Activated naive CD8-positive, alpha-beta T cell treated with anti-CD3 and anti-CD28 coated beads, Interleukin-2, amount 50 U/mL, for 24 hours (primary cell): ENCODE data around the gene ARVCF.
A peak's percentile ranks its signal among the peaks of the same experiment; 100 is the strongest.
"Not testable (repeated sequence)": the region's sequence is repeated elsewhere in the genome, so short reads cannot be mapped to it uniquely, and the experiment has no call there.

Source experiments
- ATAC-seq: fragments of 150-1000 bp; cut with Tn5 transposase; one replicate; pipeline ENCODE4 v1.10.0; 2021
- DNase-seq: peaks from one replicate; pipeline ENCODE4 v3.0.0; 2021
- H3K27ac Mint-ChIP-seq: one replicate; pipeline ENCODE4 v1.8.0; 2021; ENCODE audit warnings: mild to moderate bottlenecking, mixed read lengths
- H3K27me3 Mint-ChIP-seq: one replicate; pipeline ENCODE4 v1.8.0; 2021; ENCODE audit warnings: mixed read lengths
- H3K36me3 Mint-ChIP-seq: one replicate; pipeline ENCODE4 v1.8.0; 2021; ENCODE audit warnings: low read depth, mixed read lengths
- H3K4me1 Mint-ChIP-seq: one replicate; pipeline ENCODE4 v1.8.0; 2021; ENCODE audit warnings: mixed read lengths
- H3K4me3 Mint-ChIP-seq: one replicate; pipeline ENCODE4 v1.8.0; 2021; ENCODE audit warnings: mild to moderate bottlenecking, moderate library complexity, mixed read lengths
- H3K9me3 Mint-ChIP-seq: one replicate; pipeline ENCODE4 v1.8.0; 2021; ENCODE audit warnings: mixed read lengths

ARVCF gene

DNA sequence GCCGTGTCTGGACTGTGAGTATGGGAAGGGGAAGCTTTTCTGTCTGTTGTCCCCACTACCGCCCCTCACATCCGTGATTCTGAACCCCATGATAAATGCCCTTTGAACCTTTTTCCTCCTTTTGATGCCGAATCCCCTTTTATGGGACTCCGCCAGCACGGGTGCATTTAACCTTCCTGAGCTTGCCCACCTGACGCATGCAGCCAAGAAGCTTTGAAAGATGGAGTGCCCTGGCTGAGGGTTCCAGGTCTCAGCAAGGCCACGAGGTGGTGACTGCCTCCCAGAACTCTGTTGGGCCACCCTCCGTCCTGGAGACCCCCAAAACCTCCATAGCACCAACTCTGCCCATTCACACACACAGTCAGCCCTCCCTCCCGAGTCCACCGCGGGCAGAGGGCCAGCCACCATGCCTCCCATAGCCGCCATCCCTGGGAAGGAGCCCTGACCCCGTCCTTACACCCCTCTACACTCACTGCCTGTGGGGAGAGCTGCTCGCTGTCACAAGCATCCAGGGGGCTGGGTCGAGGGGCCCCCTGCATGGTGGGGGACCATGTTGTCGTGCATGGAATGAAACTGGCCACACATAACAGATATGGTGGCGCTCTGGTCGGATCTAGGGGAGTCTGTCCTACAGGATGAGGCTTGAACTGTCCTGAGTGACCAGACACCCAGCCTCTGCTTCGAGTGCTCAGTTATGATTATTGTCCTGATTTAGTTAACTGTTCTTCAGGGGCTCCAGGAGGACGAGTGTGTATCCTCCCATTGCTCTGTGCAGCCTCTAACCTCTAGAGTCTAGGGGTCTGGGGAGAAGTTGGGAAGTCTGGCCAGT is 75.9 kb downstream of the ARVCF start:
- peak overlapping the region; percentile 93 for H3K4me3 Mint-ChIP-seq
- H3K27me3 Mint-ChIP-seq, result no peaks in the 10 kb centered on the region
- H3K36me3 Mint-ChIP-seq, result peaks cover 23% of the 10 kb centered on the region
- H3K9me3 Mint-ChIP-seq, result peaks cover 10% of the 10 kb centered on the region
- DNase-seq, result no peak
- no peak for ATAC-seq
- H3K27ac Mint-ChIP-seq, result peak overlapping the region; percentile 97
- H3K4me1 Mint-ChIP-seq, result peaks cover 27% of the 10 kb centered on the region

DNA sequence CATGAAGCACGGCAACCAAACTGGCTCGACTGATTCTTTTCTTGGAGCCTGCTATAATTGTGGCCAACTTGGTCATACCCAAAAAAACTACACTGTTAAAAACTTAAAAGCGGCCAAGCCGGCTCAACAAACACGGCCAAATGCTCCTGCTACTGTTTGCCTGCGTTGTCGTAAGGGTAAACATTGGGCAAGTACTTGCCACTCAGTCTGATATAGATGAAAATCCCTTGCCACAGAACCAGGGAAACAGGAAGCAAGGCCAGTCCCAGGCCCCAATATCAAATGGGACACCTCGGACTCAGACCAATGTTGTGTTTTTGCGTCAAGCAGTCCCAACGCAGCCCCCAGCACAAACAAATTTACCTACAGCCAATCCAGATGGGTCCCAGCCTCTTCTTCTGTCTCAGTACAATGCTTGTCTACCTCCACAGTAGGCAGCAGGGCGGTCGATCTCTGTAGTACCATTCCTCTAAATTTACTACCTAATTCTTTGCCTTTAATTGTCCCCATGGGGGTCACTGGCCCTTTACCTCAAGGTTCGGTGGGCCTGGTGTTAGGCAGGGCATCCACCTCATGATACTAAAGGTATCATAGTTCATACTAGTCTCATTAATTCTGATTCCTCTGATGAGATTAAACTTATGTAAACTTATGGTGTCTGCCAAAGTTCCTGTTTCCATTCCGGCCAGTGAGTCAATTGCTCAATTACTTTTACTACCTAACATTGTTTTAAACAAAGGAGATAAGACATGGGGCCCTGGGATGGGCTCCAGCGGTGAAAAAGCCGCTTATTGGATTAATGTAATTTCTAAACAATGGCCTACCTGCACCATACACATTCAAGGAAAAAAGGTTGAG is 78.8 kb downstream of the ARVCF start:
- Mint-ChIP-seq H3K27me3 (no peaks in the 10 kb centered on the region), H3K4me3 (no peak overlapping the region), H3K9me3 (peaks cover 15% of the 10 kb centered on the region), H3K36me3 (peaks cover 25% of the 10 kb centered on the region), H3K27ac (no peak overlapping the region), H3K4me1 (peaks cover 16% of the 10 kb centered on the region)
- ATAC-seq (no peak), DNase-seq (no peak)

DNA sequence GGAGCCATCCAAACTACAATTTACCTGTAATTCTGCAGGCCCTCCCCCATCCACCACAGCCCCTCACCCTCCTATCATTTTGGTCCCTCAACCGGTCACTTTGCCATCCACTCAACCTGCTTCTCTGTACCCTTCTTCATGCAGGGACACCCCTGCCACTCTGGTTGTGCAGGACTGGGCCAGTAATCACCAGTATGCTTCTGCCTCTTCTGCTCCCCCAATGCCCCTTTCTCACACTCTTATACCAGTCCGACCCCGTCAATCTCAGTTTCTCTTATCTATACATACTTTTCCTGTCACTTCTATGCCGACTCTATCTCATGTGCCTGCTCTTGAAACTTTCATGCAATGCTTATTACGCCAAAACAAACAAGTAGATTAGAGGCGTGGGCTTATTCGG is 80.1 kb downstream of the ARVCF start:
- no peak for DNase-seq
- Mint-ChIP-seq H3K27me3 (no peaks in the 10 kb centered on the region), H3K36me3 (peaks cover 25% of the 10 kb centered on the region), H3K4me1 (peaks cover 9% of the 10 kb centered on the region), H3K27ac (no peak overlapping the region), H3K4me3 (no peak overlapping the region), H3K9me3 (peaks cover 15% of the 10 kb centered on the region)
- no peak for ATAC-seq

DNA sequence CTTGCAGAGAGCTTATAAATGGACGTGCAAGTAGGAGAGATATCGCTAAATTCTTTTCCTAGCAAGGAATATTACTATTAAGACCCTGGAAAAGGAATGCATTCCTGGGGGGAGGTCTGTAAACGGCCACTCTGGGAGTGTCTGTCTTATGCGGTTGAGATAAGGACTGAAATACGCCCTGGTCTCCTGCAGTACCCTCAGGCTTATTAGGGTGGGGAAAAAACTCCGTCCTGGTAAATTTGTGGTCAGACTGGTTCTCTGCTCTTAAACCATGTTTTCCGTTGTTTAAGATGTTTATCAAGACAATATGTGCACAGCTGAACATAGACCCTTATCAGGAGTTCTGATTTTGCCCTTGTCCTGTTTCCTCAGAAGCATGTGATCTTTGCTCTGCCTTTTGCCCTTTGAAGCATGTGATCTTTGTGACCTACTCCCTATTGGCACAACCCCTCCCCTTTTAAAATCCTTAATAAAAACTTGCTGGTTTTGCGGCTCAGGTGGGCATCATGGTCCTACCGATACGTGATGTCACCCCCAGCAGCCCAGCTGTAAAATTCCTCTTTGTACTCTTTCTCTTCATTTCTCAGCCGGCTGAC is 81.4 kb downstream of the ARVCF start:
- peaks cover 25% of the 10 kb centered on the region for H3K36me3 Mint-ChIP-seq
- H3K4me1 Mint-ChIP-seq, DNase-seq, H3K27ac Mint-ChIP-seq, H3K4me3 Mint-ChIP-seq, H3K27me3 Mint-ChIP-seq, ATAC-seq: not testable (repeated sequence)
- peaks cover 15% of the 10 kb centered on the region for H3K9me3 Mint-ChIP-seq

DNA sequence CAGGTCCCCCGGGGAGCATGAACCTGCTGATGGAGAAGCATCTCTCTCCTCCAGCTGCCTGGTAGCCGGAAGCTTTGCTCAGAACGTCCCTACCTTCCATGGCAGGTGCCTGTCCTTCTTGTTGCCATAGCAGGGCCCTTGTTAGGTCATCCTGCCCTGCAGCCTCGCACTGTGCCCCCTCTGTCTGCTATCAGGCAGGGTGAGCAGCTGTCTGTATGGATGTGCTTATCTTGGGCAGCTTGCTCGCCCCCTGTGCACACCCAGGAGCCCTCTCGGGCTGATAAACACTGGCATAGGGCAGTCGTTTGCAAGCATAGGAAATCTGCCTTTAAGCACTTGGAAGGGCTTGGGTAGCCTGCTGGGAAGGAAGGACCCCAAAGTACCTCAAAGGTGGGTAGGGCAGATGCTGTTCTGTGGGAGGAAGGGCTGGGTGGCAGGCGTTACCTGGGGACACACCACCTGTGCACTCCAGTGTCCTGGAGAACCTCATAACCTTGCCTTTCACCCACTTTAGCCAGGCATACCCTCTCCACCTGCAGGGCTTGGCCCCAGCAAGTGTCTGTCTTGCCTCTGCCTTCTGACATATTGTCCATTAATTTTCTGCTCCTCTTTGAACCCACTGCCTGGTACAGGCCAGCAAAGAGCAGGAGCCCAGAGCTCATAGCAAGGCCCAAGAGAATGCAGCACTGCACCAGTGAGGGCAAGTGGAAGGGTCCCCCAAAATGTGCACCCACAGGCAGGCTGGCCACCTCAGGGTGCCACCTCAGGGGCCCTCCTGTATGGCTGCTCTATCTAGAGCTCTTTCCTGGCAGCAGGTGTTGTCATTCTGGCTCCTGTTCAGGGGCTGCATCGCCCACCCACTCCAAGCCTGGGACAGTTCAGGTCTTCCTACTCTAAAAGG is 83.0 kb downstream of the ARVCF start:
- ATAC-seq (no peak), DNase-seq (no peak)
- Mint-ChIP-seq H3K27ac (no peak overlapping the region), H3K4me1 (no peaks in the 10 kb centered on the region), H3K9me3 (peaks cover 15% of the 10 kb centered on the region), H3K27me3 (no peaks in the 10 kb centered on the region), H3K36me3 (peaks cover 25% of the 10 kb centered on the region), H3K4me3 (no peak overlapping the region)

DNA sequence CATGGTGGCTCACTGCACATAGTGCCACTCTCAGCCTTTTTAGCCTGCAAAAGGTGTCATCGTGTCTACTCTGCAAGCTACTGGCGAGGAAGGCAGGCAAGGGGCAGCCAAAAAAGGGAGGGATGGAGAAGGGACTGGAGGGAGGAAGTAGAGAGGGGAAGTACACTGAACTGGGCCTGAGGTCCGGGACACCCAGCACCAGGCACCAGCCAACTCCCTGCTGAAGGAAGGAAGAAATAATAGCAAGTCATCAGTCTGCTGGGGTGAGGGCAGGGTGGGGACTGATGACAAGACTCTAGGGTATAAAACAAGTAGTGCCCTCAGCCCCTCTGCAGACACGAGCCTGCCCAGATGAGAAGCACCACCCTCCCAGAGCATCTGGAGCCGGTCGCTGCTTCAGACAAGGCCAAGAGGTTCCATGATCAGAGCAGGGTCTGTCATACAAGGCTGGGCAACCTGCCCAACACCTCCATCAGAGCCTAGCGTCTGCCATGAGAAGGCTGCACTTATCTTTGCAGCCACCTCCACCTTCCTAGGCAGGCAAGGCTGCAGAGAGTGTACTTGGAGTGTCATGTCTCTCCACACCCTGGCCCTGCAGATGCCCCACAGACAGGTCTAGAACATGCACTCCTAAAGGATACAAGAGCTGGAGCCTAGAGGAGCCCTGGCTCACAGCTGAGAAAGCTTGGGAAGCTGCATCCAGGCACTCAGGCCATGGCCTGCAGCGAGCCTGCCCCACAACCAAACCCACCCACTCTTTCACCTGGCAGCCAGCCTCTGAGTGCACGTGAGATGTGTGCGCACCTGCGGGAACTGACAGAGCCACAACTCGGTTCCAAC is 84.0 kb downstream of the ARVCF start:
- Mint-ChIP-seq H3K4me3 (no peak overlapping the region), H3K4me1 (no peaks in the 10 kb centered on the region), H3K27me3 (no peaks in the 10 kb centered on the region), H3K27ac (no peak overlapping the region), H3K9me3 (peaks cover 15% of the 10 kb centered on the region), H3K36me3 (peaks cover 21% of the 10 kb centered on the region)
- ATAC-seq, result no peak
- no peak for DNase-seq

DNA sequence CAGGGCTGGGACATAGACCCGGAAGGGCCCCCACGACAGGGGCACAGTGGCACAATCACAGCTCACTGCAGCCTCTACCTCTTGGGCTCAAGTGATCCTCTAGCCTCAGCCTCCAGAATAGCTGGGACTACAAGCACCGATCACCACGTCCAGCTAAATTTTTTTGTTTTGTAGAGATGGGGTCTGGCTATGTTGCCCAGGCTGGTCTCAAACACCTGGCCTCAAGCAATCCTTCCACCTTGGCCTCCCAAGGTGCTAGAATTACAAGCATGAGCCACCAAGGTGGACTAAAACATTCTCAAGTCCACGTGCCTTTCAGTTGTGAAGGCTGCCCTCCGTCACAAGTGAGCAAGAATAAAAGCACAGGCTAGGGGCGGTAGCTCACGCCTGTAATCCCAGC is 85.1 kb downstream of the ARVCF start:
- Mint-ChIP-seq H3K4me1 (no peaks in the 10 kb centered on the region), H3K36me3 (peaks cover 13% of the 10 kb centered on the region), H3K9me3 (peaks cover 12% of the 10 kb centered on the region), H3K27ac (no peak overlapping the region), H3K27me3 (no peaks in the 10 kb centered on the region), H3K4me3 (no peak overlapping the region)
- ATAC-seq (no peak), DNase-seq (no peak)

DNA sequence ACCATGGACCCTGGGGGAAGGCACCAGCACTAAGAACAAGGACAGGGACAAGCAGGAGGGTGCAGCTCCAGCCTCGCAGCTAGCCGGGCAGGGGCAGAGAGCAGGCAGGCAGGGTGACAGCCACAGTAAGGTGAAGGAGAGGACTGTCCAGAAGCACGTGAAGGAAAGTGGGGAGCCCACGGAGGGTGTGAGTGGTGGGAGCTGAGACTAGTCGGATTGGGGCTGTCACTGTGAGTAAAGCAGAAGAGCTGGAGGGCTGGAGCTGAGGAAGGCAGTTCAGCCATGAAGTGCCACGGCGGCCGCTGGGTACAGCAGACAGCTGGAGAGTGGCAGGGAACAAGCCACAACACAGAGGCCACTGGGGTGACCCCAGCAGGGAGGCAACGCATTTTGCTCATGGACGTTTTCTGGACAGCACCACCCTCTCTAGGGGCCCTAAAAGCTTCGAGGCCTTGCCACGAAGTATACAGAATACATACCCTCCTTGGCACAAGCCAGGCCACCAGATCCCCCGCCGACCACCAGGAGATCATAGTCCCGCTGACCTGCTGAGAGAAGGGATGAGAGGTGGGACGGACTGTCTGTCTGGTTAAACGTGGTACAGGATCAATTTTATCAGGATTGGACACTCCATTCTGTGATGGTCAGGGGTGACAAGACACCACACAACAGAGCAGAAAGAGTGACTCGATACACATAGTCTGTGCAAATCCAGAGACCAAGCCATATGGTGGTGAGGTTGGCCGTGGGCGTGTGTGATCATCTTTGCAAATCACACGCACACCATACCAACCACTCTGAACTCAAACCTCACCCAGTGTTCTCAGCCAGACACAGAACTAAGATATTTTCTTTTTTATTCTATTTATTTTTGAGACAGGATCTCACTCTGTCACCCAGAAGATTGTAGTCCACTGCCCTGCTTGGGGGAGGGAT is 85.8 kb downstream of the ARVCF start:
- Mint-ChIP-seq H3K4me1 (no peaks in the 10 kb centered on the region), H3K9me3 (peaks cover 6% of the 10 kb centered on the region), H3K27me3 (no peaks in the 10 kb centered on the region), H3K27ac (no peak overlapping the region), H3K4me3 (no peak overlapping the region), H3K36me3 (peaks cover 6% of the 10 kb centered on the region)
- ATAC-seq, result peak; percentile 57
- no peak for DNase-seq

DNA sequence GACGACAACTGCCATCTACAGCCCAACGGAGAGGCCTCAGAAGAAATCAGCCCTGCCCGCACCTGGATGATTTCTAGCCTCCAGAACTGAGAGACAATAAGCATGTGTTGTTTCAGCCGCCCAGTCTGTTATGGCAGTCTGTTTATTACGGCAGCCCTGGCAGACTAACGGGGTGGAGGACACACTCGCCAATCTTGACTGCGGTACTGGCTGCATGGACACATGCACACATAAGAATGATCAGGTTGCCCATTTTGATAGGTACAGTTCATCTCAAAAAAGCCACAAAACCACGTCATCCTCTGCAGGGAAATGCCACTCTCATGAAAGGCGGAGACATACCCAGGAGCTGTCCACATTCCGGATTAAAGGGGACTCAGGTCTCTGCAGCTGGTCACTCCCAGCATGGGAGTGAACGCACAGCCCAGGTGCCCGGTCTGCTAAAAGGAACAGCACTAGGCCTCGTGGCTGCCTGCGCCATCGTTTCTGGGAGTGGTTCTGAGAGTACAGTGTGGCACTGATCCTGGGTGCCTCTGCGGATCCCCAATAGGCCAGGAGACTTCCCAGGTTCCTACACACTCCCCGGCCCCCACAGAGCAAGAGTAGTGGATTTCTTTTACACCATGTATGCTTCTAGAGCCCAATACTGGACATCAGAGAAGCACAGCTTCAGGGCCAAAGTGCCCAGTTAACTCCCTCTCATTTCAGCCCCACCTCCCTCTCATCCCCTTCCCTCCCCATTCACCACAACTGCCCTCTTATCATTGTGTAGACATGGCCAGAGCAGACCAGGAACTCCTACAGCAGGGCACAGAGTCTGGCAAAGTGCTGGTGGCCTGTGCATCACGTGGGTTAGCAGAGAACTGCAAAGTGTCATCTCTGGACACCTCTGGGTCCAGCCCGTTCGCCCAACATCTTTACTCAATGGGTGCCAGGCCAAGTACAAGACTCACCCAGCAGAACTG is 86.8 kb downstream of the ARVCF start:
- no peaks in the 10 kb centered on the region for H3K9me3 Mint-ChIP-seq
- H3K36me3 Mint-ChIP-seq, result no peaks in the 10 kb centered on the region
- H3K4me1 Mint-ChIP-seq, result no peaks in the 10 kb centered on the region
- no peak overlapping the region for H3K4me3 Mint-ChIP-seq
- ATAC-seq, result no peak
- no peak overlapping the region for H3K27ac Mint-ChIP-seq
- no peak for DNase-seq
- H3K27me3 Mint-ChIP-seq, result no peaks in the 10 kb centered on the region

DNA sequence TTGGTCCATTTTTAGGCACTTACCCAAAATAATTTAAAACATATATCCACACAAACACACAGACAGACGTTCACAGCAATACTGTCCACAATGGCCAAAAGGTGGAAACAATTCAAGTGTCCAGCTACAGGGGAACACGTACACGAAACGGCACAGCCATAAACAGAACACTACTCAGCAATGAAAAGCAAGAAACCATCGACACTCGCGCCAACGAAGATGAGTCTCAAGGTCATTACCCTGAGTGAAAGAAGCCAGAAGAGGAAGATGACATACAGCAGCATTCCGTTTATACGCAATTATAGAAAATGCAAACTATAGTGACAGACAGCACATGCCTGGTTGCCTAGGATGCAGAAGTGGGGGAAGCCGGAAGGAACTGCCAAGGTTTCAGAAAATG is 88.4 kb downstream of the ARVCF start:
- DNase-seq (no peak), ATAC-seq (no peak)
- Mint-ChIP-seq H3K27me3 (no peaks in the 10 kb centered on the region), H3K9me3 (no peaks in the 10 kb centered on the region), H3K36me3 (no peaks in the 10 kb centered on the region), H3K27ac (no peak overlapping the region), H3K4me1 (no peaks in the 10 kb centered on the region), H3K4me3 (no peak overlapping the region)

DNA sequence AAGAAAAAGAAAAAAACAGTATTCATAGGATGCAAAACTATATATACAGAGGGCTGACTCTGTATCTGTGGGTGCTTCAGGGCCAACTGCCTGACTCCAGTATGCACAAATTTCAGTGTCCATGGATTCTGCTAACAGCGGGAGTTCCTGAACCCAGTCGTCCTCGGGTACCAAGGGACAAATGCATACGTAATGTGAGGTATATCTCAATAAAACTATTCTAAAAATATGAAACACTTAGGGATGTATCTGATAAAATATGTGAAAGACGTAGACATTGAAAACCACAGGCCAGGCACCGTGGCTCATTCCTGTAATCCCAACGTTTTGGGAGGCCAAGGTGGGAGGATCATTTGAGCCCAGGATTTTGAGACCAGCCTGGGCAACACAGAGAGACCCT is 88.9 kb downstream of the ARVCF start:
- Mint-ChIP-seq H3K9me3 (no peaks in the 10 kb centered on the region), H3K4me3 (no peak overlapping the region), H3K27ac (no peak overlapping the region), H3K36me3 (no peaks in the 10 kb centered on the region), H3K4me1 (no peaks in the 10 kb centered on the region), H3K27me3 (no peaks in the 10 kb centered on the region)
- DNase-seq (no peak), ATAC-seq (no peak)

DNA sequence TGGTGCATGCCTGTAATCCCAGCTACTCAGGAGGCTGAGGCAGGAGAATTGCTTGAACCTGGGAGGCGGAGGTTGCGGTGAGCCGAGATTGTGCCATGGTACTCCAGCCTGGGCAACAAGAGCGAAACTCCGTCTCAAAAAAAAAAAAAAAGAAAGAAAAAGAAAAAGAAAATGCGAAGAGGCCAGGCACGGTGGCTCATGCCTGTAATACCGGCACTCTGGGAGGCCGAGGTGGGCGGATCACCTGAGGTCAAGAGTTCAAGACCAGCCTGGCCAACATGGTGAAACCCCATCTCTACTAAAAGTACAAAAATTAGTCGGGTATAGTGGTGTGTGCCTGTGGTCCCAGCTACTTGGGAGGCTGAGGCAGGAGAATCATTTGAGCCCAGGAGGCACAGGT is 90.6 kb downstream of the ARVCF start:
- not testable (repeated sequence) for H3K27me3 Mint-ChIP-seq, H3K4me1 Mint-ChIP-seq, ATAC-seq, DNase-seq, H3K27ac Mint-ChIP-seq, H3K4me3 Mint-ChIP-seq, H3K9me3 Mint-ChIP-seq, H3K36me3 Mint-ChIP-seq
